Transverse colon (tissue), 4 donors: Measurements from ENCODE around the gene VPS35L. TPM values are rescaled to one million over a fixed set of nuclear protein-coding genes. Genes with fewer than 3 reads are reported as not detected.

Source experiments
- DNase-seq: peaks from one replicate; pipeline ENCODE4 v3.0.0-alpha.2; 2019
- H3K27ac ChIP-seq, 4 donors: fragments of 200-600 bp; sonication (generic); 2 replicates each; pipeline ENCODE4 v1.5.1; 2016 to 2018; ENCODE audit warnings: inconsistent platforms in 4 of 4
- H3K27me3 ChIP-seq: fragments of 200-600 bp; sonication (generic); 2 replicates; pipeline ENCODE4 v1.5.1; 2017; ENCODE audit warnings: inconsistent platforms
- H3K36me3 ChIP-seq, 4 donors: fragments of 200-600 bp; sonication (generic); 2 replicates each; pipeline ENCODE4 v1.5.1; 2017 to 2019; ENCODE audit warnings: inconsistent platforms in 4 of 4
- H3K4me1 ChIP-seq, 4 donors: fragments of 200-600 bp; sonication (generic); 2 replicates each; pipeline ENCODE4 v1.5.1; 2017 to 2020; ENCODE audit warnings: inconsistent platforms in 4 of 4
- H3K4me3 ChIP-seq, 4 donors: fragments of 200-600 bp; sonication (generic); 1 replicate in 1 of 4; 2 replicates in 3 of 4; pipeline versions ENCODE4 v1.5.1 to v1.6.1; 2017 to 2019; ENCODE audit warnings: inconsistent platforms in 4 of 4
- H3K9me3 ChIP-seq, 2 donors: fragments of 200-600 bp; sonication (generic); 2 replicates each; pipeline ENCODE4 v1.5.1; 2017 to 2019; ENCODE audit warnings: inconsistent platforms in 2 of 2
- EP300 ChIP-seq: sonication (generic); formaldehyde crosslinking; IDR thresholded peaks from one replicate; pipeline ENCODE4 v1.6.1; 2017; ENCODE audit warnings: antibody characterized with exemption, low read depth
- POLR2A ChIP-seq: fragments of 450-650 bp; IDR thresholded peaks from one replicate; pipeline ENCODE4 v1.6.1; 2016; ENCODE audit warnings: antibody characterized with exemption, mild to moderate bottlenecking, moderate library complexity
- POLR2AphosphoS5 ChIP-seq, 3 donors: sonication (generic); formaldehyde crosslinking; IDR thresholded peaks; one replicate each; pipeline ENCODE4 v1.6.1; 2016; ENCODE audit warnings: antibody characterized with exemption in 3 of 3
- WGBS, 2 donors: methylation state at CpG; one replicate each; pipeline ENCODE4 v1.1.5; 2018; ENCODE audit warnings: low coverage in 1 of 2; 5-methylcytosine and 5-hydroxymethylcytosine counted together
- in situ Hi-C, 4 donors: fragments of 200-750 bp; cut with MboI; loops; one replicate each; pipeline versions ENCODE4 v1.15.0 to v1.15.1; 2017; ENCODE audit warnings: low sequenced_read_pairs in 3 of 4, low pct_ligation_motif_present in 1 of 4, low pct_unique_long_range_greater_than_20kb in 1 of 4
- intact Hi-C: fragments of 100-400 bp; cut with DNase I; formaldehyde crosslinking; loops from one replicate; pipeline ENCODE4 v1.15.1; 2023; ENCODE audit warnings: low total_unique reads
- total RNA-seq, 4 donors: library from RNA; depleted of rRNA; stranded (reverse); fragments of >200 nt; gene quantifications; one replicate each; pipeline ENCODE4 v1.1.0, GENCODE V29; 2016
- TF ChIP-seq, protein P1 (sequence below), 5 experiments: fragments of 200-600 bp in 3 of 5; fragments of 450-650 bp in 2 of 5; sonication (generic) in 3 of 5; IDR thresholded peaks; 1 replicate in 2 of 5; 2 replicates in 3 of 5; pipeline ENCODE4 v1.5.1; 2016 to 2017; ENCODE audit warnings: antibody characterized with exemption in 5 of 5, inconsistent platforms in 3 of 5, mild to moderate bottlenecking in 2 of 5, moderate library complexity in 1 of 5

The VPS35L gene
- total RNA-seq, 4 donors from 2014 or later: 40.0 to 89.8 (median 51.5) TPM

DNA sequence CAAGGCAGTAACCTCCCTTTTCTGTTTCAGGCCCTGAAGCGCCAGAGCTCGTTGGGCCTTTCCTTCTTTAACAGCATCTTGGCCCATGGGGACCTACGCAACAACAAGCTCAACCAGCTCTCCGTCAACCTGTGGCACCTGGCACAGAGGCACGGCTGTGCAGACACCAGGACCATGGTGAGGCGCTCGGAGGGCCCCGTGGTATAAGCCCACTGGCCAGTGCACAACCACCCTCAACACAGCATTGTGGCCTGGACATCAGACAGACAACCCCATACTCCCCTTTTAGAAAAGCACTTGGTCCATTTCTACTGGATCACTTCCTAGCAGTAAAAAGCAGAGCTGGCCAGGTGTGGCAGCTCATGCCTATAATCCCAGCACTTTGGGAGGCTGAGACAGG, 144.0 kb downstream of the VPS35L start:
- in situ Hi-C loops (loop anchor here in 1 of 4 donors (25.0 kb wide), 1 partner anchor 112 kb away; no protein-coding TSS in a partner anchor), intact Hi-C loops (no loop called here)
- Histone ChIP-seq H3K4me3 (no peak overlapping the region), H3K27me3 (no peaks in the 10 kb centered on the region), H3K36me3 (peaks cover 0 to 7% (median under 1%) of the 10 kb centered on the region in 4 donors), H3K9me3 (no peaks in the 10 kb centered on the region), H3K4me1 (peaks cover 24 to 65% (median 44%) of the 10 kb centered on the region in 4 donors), H3K27ac (peak overlapping the region; percentile 64 to 76 (median 68))
- TF ChIP-seq EP300 (no peak), POLR2AphosphoS5 (IDR thresholded peaks at IDR 0.05) (no peak), POLR2A (no peak)
- TF ChIP-seq, protein P1, sequence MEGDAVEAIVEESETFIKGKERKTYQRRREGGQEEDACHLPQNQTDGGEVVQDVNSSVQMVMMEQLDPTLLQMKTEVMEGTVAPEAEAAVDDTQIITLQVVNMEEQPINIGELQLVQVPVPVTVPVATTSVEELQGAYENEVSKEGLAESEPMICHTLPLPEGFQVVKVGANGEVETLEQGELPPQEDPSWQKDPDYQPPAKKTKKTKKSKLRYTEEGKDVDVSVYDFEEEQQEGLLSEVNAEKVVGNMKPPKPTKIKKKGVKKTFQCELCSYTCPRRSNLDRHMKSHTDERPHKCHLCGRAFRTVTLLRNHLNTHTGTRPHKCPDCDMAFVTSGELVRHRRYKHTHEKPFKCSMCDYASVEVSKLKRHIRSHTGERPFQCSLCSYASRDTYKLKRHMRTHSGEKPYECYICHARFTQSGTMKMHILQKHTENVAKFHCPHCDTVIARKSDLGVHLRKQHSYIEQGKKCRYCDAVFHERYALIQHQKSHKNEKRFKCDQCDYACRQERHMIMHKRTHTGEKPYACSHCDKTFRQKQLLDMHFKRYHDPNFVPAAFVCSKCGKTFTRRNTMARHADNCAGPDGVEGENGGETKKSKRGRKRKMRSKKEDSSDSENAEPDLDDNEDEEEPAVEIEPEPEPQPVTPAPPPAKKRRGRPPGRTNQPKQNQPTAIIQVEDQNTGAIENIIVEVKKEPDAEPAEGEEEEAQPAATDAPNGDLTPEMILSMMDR (IDR thresholded peaks at IDR 0.05): no peak
- 97% methylated on average over 8 of the region's 8 CpGs; no CpG with 5 or more reads in 1 of the 2 donors for WGBS, 2 donors
- no peak for DNase-seq

DNA sequence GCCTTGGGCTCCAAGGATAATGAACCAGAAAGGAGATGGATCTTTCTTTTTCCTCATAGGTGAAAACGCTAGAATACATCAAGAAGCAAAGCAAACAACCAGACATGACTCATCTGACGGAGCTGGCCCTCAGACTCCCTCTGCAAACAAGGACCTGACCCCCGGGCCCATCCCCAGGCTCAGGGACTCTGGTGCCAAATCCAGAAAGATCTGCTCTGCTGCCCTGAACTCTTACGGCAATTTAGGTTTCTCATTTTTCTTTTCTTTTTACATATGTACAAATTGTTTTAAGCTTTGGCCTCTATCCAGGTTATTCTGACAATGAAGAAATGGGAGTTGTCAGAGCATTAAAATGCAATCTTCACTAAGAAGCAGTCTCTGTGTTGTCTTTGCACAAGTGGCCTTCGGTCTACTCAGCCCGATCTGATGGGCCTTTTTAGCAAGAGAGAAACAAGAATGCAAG, 144.8 kb downstream of the VPS35L start:
- Histone ChIP-seq H3K4me1 (peaks cover 24 to 61% (median 44%) of the 10 kb centered on the region in 4 donors), H3K36me3 (peaks cover 0 to 7% (median 3%) of the 10 kb centered on the region in 4 donors), H3K27me3 (no peaks in the 10 kb centered on the region), H3K4me3 (no peak overlapping the region), H3K9me3 (no peaks in the 10 kb centered on the region), H3K27ac (peak overlapping the region; percentile 64 to 76 (median 68))
- WGBS, 2 donors: 33 to 44% methylated on average over 3 to 6 of the region's 6 CpGs
- intact Hi-C loops: no loop called here
- no peak for TF ChIP-seq POLR2AphosphoS5 (IDR thresholded peaks at IDR 0.05)
- TF ChIP-seq, protein P1 (IDR thresholded peaks at IDR 0.05): no peak
- in situ Hi-C loops: loop anchor here in 1 of 4 donors (25.0 kb wide), 1 partner anchor 187 kb away; the partner anchor contains the start of gene GPRC5B
- DNase-seq: peak; percentile 57

DNA sequence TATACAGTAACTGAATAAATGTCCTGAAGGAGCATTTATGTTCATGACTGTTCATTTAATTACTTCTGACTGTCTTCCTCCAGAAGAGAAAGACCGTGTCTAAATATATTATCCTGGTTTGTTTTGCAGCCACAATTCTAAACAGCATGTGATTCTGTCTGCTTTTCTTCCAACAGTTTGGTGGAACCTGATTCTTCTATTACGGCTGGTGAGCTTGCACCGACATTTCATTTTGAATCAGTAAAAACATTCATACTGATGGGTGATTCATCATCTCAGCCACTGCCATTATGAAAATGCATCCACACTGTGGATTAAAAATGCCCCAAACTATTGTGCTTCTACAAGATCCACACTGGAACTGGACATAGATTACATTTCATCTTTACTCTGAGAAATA, 145.6 kb downstream of the VPS35L start:
- Histone ChIP-seq H3K27ac (peak overlapping the region; percentile 64 to 76 (median 68)), H3K4me1 (peaks cover 21 to 53% (median 37%) of the 10 kb centered on the region in 4 donors), H3K4me3 (no peak overlapping the region), H3K27me3 (no peaks in the 10 kb centered on the region), H3K36me3 (peaks cover 0 to 7% (median 3%) of the 10 kb centered on the region in 4 donors), H3K9me3 (no peaks in the 10 kb centered on the region)
- in situ Hi-C loops: loop anchor here in 1 of 4 donors (25.0 kb wide), 1 partner anchor 186 kb away; the partner anchor contains the start of gene GPRC5B
- no peak for TF ChIP-seq POLR2A
- no peak for TF ChIP-seq POLR2AphosphoS5 (IDR thresholded peaks at IDR 0.05)
- TF ChIP-seq, protein P1 (IDR thresholded peaks at IDR 0.05): no peak
- no peak for TF ChIP-seq EP300
- 88 to 90% methylated on average over 3 of the region's 3 CpGs for WGBS, 2 donors
- no peak for DNase-seq
- intact Hi-C loops: no loop called here

DNA sequence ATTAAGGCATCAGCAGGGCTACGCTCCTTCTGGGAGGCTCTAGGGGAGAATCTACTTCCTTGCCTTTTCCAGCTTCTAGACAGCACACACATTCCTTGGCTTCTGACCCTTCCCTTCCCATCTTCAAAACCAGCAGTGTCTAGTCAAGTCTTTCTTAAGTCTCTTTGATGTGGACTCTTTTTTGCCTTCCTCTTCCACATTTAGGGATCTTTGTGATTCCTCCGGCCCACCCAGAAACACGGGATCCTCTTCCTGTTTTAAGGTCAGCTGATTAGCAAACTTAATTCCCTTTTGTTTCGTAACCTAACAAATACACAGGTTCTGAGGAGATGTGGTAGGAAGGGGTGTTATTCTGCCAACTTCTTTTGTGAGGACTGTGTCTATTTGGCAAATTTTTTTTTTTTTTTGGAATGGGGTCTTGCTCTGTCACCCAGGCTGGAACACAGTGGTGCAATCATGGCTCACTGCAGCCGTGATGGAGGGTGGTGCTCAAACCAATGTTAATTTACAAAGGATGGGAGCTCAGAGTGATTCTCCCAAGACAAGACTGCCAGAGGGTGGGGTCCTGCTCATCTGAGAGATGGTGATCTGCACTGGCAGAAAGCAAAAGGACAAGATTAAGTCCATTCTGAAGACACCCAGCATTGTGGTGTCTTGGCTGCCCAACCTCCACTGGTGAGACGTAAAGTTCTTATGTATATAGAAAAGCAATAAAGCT, 147.8 kb downstream of the VPS35L start:
- DNase-seq: no peak
- no peak overlapping the region for H3K4me3 ChIP-seq
- H3K27me3 ChIP-seq: no peaks in the 10 kb centered on the region
- peaks cover 4 to 31% (median 18%) of the 10 kb centered on the region in 4 donors for H3K4me1 ChIP-seq
- in situ Hi-C loops (loop anchor here in 1 of 4 donors (25.0 kb wide), 1 partner anchor 184 kb away; the partner anchor contains the start of gene GPRC5B), intact Hi-C loops (no loop called here)
- TF ChIP-seq, protein P1 (IDR thresholded peaks at IDR 0.05): no peak
- no peak for TF ChIP-seq POLR2AphosphoS5 (IDR thresholded peaks at IDR 0.05)
- no peak for TF ChIP-seq EP300
- no peak for TF ChIP-seq POLR2A
- H3K9me3 ChIP-seq: no peaks in the 10 kb centered on the region
- peak overlapping the region in 3 of 4 donors; percentile 16 to 61 (median 54) for H3K27ac ChIP-seq
- 76 to 80% methylated on average over 5 to 6 of the region's 6 CpGs for WGBS, 2 donors
- H3K36me3 ChIP-seq: peaks cover 0 to 7% (median 3%) of the 10 kb centered on the region in 4 donors
